ENCODE results near the gene NCOR1.

Gene NCOR1

DNA sequence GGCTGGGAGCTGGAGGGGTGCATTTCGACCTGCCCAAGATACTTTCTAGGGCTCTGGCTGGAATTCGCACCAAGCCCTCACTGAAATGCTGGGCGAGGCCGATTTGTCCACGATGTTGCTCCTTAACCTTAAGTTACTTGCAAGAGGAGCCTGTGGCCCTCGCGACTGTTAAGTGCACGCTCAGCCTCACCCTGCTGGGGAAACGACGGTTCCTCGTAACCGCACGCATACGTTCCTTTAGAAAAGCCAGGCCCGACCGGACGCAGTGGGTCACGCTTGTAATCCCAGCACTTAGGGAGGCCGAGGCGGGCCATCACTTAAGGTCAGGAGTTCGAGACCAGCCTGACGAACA is 607 bp upstream of the NCOR1 start:
- WGBS, result 38% methylated on average over 22 of the region's 22 CpGs
- Histone ChIP-seq H3K4me2 (ENCODE audit: low read length, poor library complexity, severe bottlenecking) (peak overlapping the region; percentile 68), H2BK5ac (ENCODE audit: low read depth, low read length, poor library complexity, severe bottlenecking) (peak overlapping the region; percentile 81), H3K27ac (ENCODE audit: low read length, poor library complexity, severe bottlenecking) (peak overlapping the region; percentile 80), H3K14ac (ENCODE audit: low read length in 2 of 2) (peak overlapping the region in 1 of 2 experiments; percentile 99), H3K27me3 (ENCODE audit: control insufficient read depth in 1 of 2, insufficient read depth in 1 of 2, low read length in 2 of 2) (no peaks in the 10 kb centered on the region), H3K9me3 (ENCODE audit: control insufficient read depth, low read length) (no peaks in the 10 kb centered on the region), H3K79me1 (replicated peaks; ENCODE audit: low read length, poor library complexity, severe bottlenecking) (peaks cover 3% of the 10 kb centered on the region), H3K9ac (ENCODE audit: low read length) (peak overlapping the region; percentile 94), H2BK12ac (ENCODE audit: low read length in 2 of 2) (peak overlapping the region in 1 of 2 experiments; percentile 48), H2BK15ac (ENCODE audit: low read depth, poor library complexity, severe bottlenecking) (peak overlapping the region; percentile 63), H3K18ac (ENCODE audit: low read depth in 1 of 2, low read length in 2 of 2) (peak overlapping the region; percentile 99 to 100), H2AFZ (ENCODE audit: low read depth, low read length) (peak overlapping the region; percentile 97), H2AK5ac (ENCODE audit: low read length, severe bottlenecking) (peak overlapping the region; percentile 64), H2BK120ac (ENCODE audit: low read depth, low read length) (no peak overlapping the region), H4K8ac (ENCODE audit: low read length) (peak overlapping the region; percentile 100), H3K23ac (ENCODE audit: low read length in 2 of 2) (peak overlapping the region in 1 of 2 experiments; percentile 96), H3K4me3 (ENCODE audit: insufficient read depth in 1 of 2, low read depth in 1 of 2, low read length in 2 of 2) (peak overlapping the region; percentile 86 to 91), H3K4ac (ENCODE audit: low read depth in 1 of 2, low read length in 2 of 2) (peak overlapping the region; percentile 87 to 96), H4K91ac (ENCODE audit: low read length) (peak overlapping the region; percentile 99), H3K4me1 (ENCODE audit: control insufficient read depth, insufficient read depth, low read depth, low read length) (peaks cover 12% of the 10 kb centered on the region), H3K36me3 (ENCODE audit: control insufficient read depth in 1 of 2, insufficient read depth in 2 of 2, low read depth in 1 of 2, low read length in 2 of 2) (peaks cover 0 to 3% of the 10 kb centered on the region in 2 experiments)
- DNase-seq, result no peak

DNA sequence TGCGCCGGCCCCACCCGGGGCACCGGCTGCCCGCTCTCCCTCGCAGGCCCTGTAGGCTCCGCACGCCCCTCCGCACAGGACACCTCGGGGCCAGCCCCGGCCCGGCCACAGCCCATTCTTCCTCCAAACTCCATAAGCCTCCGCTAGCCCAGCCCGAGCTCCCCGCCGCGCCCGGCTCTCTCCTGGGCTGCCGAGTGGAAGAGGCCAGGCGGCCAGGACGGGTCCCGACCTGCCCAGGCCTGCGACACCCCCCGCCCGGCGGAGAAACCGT is 397 bp downstream of the NCOR1 start:
- Histone ChIP-seq H2AK5ac (ENCODE audit: low read length, severe bottlenecking) (no peak overlapping the region), H3K4ac (ENCODE audit: low read depth in 1 of 2, low read length in 2 of 2) (peak overlapping the region; percentile 94 to 95), H3K27ac (ENCODE audit: low read length, poor library complexity, severe bottlenecking) (peak overlapping the region; percentile 57), H3K79me1 (replicated peaks; ENCODE audit: low read length, poor library complexity, severe bottlenecking) (no peaks in the 10 kb centered on the region), H3K14ac (ENCODE audit: low read length in 2 of 2) (peak overlapping the region in 1 of 2 experiments; percentile 92), H2BK15ac (ENCODE audit: low read depth, poor library complexity, severe bottlenecking) (peak overlapping the region; percentile 99), H2BK5ac (ENCODE audit: low read depth, low read length, poor library complexity, severe bottlenecking) (peak overlapping the region; percentile 96), H2AFZ (ENCODE audit: low read depth, low read length) (peak overlapping the region; percentile 77), H4K91ac (ENCODE audit: low read length) (peak overlapping the region; percentile 93), H2BK12ac (ENCODE audit: low read length in 2 of 2) (peak overlapping the region; percentile 55 to 66), H3K27me3 (ENCODE audit: control insufficient read depth in 1 of 2, insufficient read depth in 1 of 2, low read length in 2 of 2) (no peaks in the 10 kb centered on the region), H3K4me3 (ENCODE audit: insufficient read depth in 1 of 2, low read depth in 1 of 2, low read length in 2 of 2) (peak overlapping the region; percentile 86 to 91), H3K18ac (ENCODE audit: low read depth in 1 of 2, low read length in 2 of 2) (peak overlapping the region; percentile 95 to 97), H4K8ac (ENCODE audit: low read length) (peak overlapping the region; percentile 98), H3K23ac (ENCODE audit: low read length in 2 of 2) (peak overlapping the region; percentile 15 to 90), H3K9ac (ENCODE audit: low read length) (peak overlapping the region; percentile 94), H3K9me3 (ENCODE audit: control insufficient read depth, low read length) (no peaks in the 10 kb centered on the region), H3K4me1 (ENCODE audit: control insufficient read depth, insufficient read depth, low read depth, low read length) (peaks cover 12% of the 10 kb centered on the region), H3K4me2 (ENCODE audit: low read length, poor library complexity, severe bottlenecking) (peak overlapping the region; percentile 45), H2BK120ac (ENCODE audit: low read depth, low read length) (peak overlapping the region; percentile 99), H3K36me3 (ENCODE audit: control insufficient read depth in 1 of 2, insufficient read depth in 2 of 2, low read depth in 1 of 2, low read length in 2 of 2) (peaks cover 0 to 3% of the 10 kb centered on the region in 2 experiments)
- under 1% methylated on average over 22 of the region's 27 CpGs for WGBS
- DNase-seq, result peak; percentile 54

DNA sequence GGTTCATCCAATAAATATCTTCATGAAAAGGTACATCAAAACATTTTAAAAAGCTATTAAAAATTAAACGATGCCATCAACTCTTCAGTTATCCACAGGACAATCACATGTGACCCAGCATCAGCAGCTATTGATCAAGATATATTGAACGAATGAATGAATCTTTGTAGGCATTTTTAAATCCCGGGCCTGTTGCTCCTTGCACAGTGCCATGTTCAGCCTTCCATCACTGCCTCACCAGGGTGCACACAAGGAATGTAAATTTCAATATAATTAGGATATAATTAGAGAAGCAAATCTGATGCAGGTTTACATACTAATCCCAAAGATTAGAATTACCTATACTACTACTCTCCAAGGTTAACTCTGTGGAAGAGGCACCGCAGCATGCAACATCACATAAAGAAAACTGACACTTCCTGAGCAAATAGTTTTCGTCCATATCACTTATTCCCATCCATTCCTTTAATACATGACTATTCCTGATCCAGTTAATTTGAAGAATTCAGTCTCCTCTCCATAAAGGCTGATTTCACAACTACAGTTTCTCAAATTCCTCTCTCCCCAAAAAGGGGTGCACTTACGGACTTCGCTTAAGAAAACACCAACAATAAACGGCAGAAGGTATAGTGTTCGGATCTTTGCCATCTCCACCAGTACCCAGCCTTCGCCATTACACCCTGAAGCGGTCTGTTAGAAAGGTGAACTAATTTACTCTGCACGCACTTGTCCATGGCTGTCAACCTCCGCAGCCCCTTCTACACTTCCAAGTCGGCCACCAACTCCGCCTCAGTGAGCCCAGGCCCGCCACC is 938 bp downstream of the NCOR1 start:
- Histone ChIP-seq H3K4me2 (ENCODE audit: low read length, poor library complexity, severe bottlenecking) (peak overlapping the region; percentile 45), H3K27ac (ENCODE audit: low read length, poor library complexity, severe bottlenecking) (peak overlapping the region; percentile 78), H3K79me1 (replicated peaks; ENCODE audit: low read length, poor library complexity, severe bottlenecking) (no peaks in the 10 kb centered on the region), H3K27me3 (ENCODE audit: control insufficient read depth in 1 of 2, insufficient read depth in 1 of 2, low read length in 2 of 2) (no peaks in the 10 kb centered on the region), H2BK5ac (ENCODE audit: low read depth, low read length, poor library complexity, severe bottlenecking) (no peak overlapping the region), H2AK5ac (ENCODE audit: low read length, severe bottlenecking) (peak overlapping the region; percentile 19), H3K4me3 (ENCODE audit: insufficient read depth in 1 of 2, low read depth in 1 of 2, low read length in 2 of 2) (peak overlapping the region; percentile 86 to 91), H4K91ac (ENCODE audit: low read length) (peak overlapping the region; percentile 9), H3K4me1 (ENCODE audit: control insufficient read depth, insufficient read depth, low read depth, low read length) (peaks cover 12% of the 10 kb centered on the region), H2BK15ac (ENCODE audit: low read depth, poor library complexity, severe bottlenecking) (peak overlapping the region; percentile 99), H3K9me3 (ENCODE audit: control insufficient read depth, low read length) (no peaks in the 10 kb centered on the region), H3K18ac (ENCODE audit: low read depth in 1 of 2, low read length in 2 of 2) (peak overlapping the region; percentile 95 to 97), H3K23ac (ENCODE audit: low read length in 2 of 2) (peak overlapping the region; percentile 15 to 90), H3K36me3 (ENCODE audit: control insufficient read depth in 1 of 2, insufficient read depth in 2 of 2, low read depth in 1 of 2, low read length in 2 of 2) (no peaks in the 10 kb centered on the region), H2BK12ac (ENCODE audit: low read length in 2 of 2) (peak overlapping the region in 1 of 2 experiments; percentile 55), H2BK120ac (ENCODE audit: low read depth, low read length) (no peak overlapping the region), H3K4ac (ENCODE audit: low read depth in 1 of 2, low read length in 2 of 2) (peak overlapping the region; percentile 94 to 95), H4K8ac (ENCODE audit: low read length) (no peak overlapping the region), H3K14ac (ENCODE audit: low read length in 2 of 2) (peak overlapping the region in 1 of 2 experiments; percentile 92), H3K9ac (ENCODE audit: low read length) (peak overlapping the region; percentile 94), H2AFZ (ENCODE audit: low read depth, low read length) (peak overlapping the region; percentile 77)
- peak; percentile 31 for DNase-seq
- WGBS, result 8% methylated on average over 14 of the region's 16 CpGs

DNA sequence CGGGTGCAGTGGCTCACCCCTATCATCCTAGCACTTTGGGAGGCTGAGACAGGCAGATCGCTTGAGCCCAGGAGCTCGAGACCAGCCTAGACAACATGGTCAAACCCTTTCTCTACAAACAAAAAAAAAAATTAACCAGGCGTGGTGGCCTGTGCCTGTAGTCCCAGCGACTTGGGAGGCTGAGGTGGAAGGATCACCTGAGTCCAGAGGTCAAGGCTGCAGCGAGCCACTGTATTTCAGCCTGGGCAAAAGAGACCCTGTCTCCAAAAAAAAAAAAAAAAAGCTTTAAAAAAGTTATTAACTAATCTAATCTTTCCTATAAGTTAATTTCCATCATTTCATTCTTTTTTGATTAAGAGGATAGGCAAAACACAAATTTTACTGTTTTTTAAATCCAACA is 2.5 kb downstream of the NCOR1 start:
- no peaks in the 10 kb centered on the region for H3K79me1 ChIP-seq (replicated peaks; ENCODE audit: low read length, poor library complexity, severe bottlenecking)
- no peak overlapping the region for H2BK15ac ChIP-seq (ENCODE audit: low read depth, poor library complexity, severe bottlenecking)
- H3K9me3 ChIP-seq (ENCODE audit: control insufficient read depth, low read length), result no peaks in the 10 kb centered on the region
- H3K14ac ChIP-seq (ENCODE audit: low read length in 2 of 2), result no peak overlapping the region
- H3K4ac ChIP-seq (ENCODE audit: low read depth in 1 of 2, low read length in 2 of 2), result no peak overlapping the region
- H3K27ac ChIP-seq (ENCODE audit: low read length, poor library complexity, severe bottlenecking), result no peak overlapping the region
- no peak overlapping the region for H3K18ac ChIP-seq (ENCODE audit: low read depth in 1 of 2, low read length in 2 of 2)
- no peak overlapping the region for H3K4me3 ChIP-seq (ENCODE audit: insufficient read depth in 1 of 2, low read depth in 1 of 2, low read length in 2 of 2)
- no peaks in the 10 kb centered on the region for H3K27me3 ChIP-seq (ENCODE audit: control insufficient read depth in 1 of 2, insufficient read depth in 1 of 2, low read length in 2 of 2)
- no peak overlapping the region for H3K4me2 ChIP-seq (ENCODE audit: low read length, poor library complexity, severe bottlenecking)
- H3K9ac ChIP-seq (ENCODE audit: low read length), result no peak overlapping the region
- peaks cover 10% of the 10 kb centered on the region for H3K4me1 ChIP-seq (ENCODE audit: control insufficient read depth, insufficient read depth, low read depth, low read length)
- H2BK120ac ChIP-seq (ENCODE audit: low read depth, low read length), result no peak overlapping the region
- no peak overlapping the region for H2AFZ ChIP-seq (ENCODE audit: low read depth, low read length)
- H4K8ac ChIP-seq (ENCODE audit: low read length), result no peak overlapping the region
- H2BK5ac ChIP-seq (ENCODE audit: low read depth, low read length, poor library complexity, severe bottlenecking), result no peak overlapping the region
- 97% methylated on average over 5 of the region's 6 CpGs for WGBS
- no peak overlapping the region for H2BK12ac ChIP-seq (ENCODE audit: low read length in 2 of 2)
- no peak overlapping the region for H2AK5ac ChIP-seq (ENCODE audit: low read length, severe bottlenecking)
- DNase-seq, result no peak
- no peak overlapping the region for H3K23ac ChIP-seq (ENCODE audit: low read length in 2 of 2)
- no peak overlapping the region for H4K91ac ChIP-seq (ENCODE audit: low read length)
- H3K36me3 ChIP-seq (ENCODE audit: control insufficient read depth in 1 of 2, insufficient read depth in 2 of 2, low read depth in 1 of 2, low read length in 2 of 2), result no peaks in the 10 kb centered on the region

Data from mesenchymal stem cell (in vitro differentiated cells and primary cell).